ENCODE measurements around the gene PPIG.

GRCh38 chr2:169656164-169656563 lies 72.0 kb downstream of the PPIG start:
- TF ChIP-seq, protein P1, sequence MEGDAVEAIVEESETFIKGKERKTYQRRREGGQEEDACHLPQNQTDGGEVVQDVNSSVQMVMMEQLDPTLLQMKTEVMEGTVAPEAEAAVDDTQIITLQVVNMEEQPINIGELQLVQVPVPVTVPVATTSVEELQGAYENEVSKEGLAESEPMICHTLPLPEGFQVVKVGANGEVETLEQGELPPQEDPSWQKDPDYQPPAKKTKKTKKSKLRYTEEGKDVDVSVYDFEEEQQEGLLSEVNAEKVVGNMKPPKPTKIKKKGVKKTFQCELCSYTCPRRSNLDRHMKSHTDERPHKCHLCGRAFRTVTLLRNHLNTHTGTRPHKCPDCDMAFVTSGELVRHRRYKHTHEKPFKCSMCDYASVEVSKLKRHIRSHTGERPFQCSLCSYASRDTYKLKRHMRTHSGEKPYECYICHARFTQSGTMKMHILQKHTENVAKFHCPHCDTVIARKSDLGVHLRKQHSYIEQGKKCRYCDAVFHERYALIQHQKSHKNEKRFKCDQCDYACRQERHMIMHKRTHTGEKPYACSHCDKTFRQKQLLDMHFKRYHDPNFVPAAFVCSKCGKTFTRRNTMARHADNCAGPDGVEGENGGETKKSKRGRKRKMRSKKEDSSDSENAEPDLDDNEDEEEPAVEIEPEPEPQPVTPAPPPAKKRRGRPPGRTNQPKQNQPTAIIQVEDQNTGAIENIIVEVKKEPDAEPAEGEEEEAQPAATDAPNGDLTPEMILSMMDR (conservative IDR thresholded peaks at IDR 0.05; ENCODE audit: low read depth in 2 of 2): no peak
- no peak for TF ChIP-seq EZH2 (IDR thresholded peaks at IDR 0.05; ENCODE audit: low read depth, unreplicated experiment)
- TF ChIP-seq REST (IDR thresholded peaks at IDR 0.05; ENCODE audit: unreplicated experiment): no peak
- TF ChIP-seq EZH2phosphoT487 (IDR thresholded peaks at IDR 0.05; ENCODE audit: unreplicated experiment): no peak
- no peak for TF ChIP-seq STAT1 (IDR thresholded peaks at IDR 0.05; ENCODE audit: unreplicated experiment)
- TF ChIP-seq JUNB (IDR thresholded peaks at IDR 0.05; ENCODE audit: unreplicated experiment): no peak
- TF ChIP-seq ZNF331 (CRISPR knock-in tag; IDR thresholded peaks at IDR 0.05; ENCODE audit: low read depth): no peak

Measured in GM23338 (cell line).